HG03045 (cell line): ENCODE measurements around the gene SETD5.

ENCODE experiments used
- ATAC-seq: cut with Tn5 transposase; IDR thresholded peaks from one replicate; pipeline ENCODE4 v1.9.1; 2021; ENCODE audit warnings: mild to moderate bottlenecking, moderate library complexity; ENCODE audit not compliant: unreplicated experiment

The SETD5 gene, protein sequence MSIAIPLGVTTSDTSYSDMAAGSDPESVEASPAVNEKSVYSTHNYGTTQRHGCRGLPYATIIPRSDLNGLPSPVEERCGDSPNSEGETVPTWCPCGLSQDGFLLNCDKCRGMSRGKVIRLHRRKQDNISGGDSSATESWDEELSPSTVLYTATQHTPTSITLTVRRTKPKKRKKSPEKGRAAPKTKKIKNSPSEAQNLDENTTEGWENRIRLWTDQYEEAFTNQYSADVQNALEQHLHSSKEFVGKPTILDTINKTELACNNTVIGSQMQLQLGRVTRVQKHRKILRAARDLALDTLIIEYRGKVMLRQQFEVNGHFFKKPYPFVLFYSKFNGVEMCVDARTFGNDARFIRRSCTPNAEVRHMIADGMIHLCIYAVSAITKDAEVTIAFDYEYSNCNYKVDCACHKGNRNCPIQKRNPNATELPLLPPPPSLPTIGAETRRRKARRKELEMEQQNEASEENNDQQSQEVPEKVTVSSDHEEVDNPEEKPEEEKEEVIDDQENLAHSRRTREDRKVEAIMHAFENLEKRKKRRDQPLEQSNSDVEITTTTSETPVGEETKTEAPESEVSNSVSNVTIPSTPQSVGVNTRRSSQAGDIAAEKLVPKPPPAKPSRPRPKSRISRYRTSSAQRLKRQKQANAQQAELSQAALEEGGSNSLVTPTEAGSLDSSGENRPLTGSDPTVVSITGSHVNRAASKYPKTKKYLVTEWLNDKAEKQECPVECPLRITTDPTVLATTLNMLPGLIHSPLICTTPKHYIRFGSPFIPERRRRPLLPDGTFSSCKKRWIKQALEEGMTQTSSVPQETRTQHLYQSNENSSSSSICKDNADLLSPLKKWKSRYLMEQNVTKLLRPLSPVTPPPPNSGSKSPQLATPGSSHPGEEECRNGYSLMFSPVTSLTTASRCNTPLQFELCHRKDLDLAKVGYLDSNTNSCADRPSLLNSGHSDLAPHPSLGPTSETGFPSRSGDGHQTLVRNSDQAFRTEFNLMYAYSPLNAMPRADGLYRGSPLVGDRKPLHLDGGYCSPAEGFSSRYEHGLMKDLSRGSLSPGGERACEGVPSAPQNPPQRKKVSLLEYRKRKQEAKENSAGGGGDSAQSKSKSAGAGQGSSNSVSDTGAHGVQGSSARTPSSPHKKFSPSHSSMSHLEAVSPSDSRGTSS (N-terminal part only)

DNA sequence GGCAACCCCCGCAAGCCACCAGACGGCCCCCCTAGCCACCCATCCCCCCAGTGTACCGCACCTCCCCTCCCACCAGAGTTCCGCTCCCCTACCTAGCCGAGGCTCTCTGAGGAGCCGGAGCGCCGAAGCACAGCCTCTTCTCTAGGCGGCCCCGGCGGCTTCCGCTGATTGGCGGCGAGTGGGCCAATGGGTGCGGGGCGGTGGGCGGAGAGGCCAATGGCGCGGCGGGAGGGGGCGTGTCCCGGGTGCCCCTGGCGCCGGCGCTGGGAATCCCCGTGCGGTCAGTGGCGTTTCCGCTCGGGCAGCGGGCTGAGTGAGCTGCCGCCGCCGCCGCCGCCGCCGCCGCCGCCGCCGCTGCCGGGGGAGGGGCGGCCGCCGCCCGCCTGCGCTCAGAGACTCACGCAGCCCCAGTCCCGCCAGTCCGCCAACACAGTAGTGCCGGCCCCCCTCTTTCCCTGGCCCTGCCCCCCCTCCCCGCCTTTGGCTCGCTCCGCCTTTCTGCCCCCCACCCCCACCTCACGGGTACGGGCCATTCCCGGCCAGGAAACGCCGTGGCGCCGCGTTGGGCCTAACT lies at the start of gene SETD5:
Gene SETD5, plus strand, starts transcription at position 284 of the 574 bp plus-strand sequence. CDS start 31,324 bp downstream, outside the sequence.
- peak; percentile 50 for ATAC-seq

DNA sequence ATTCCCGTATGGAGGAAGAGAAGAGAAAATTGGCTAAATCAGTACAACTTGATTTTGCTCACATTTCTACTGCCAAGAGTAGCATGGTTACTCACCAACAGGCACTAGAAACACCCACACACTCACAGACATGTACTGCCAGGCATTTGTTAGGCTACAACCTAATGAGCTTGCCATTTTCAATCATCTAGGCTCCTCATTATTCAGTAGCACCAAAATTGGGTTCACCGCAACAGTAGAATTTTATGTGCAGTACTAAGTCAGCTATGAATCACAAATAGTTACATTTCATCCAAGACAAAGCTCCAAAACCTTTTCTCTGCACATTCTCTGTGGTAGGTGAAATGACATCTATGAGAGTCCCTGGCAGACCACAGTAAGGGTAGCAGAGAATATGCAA lies 49.5 kb upstream of the SETD5 start:
- ATAC-seq = no peak

GRCh38 chr3:9349321-9350117 lies 47.9 kb upstream of the SETD5 start:
- no peak for ATAC-seq

GRCh38 chr3:9351709-9352126 lies 45.7 kb upstream of the SETD5 start:
- ATAC-seq = no peak

- ATAC-seq = no peak
These were observed 44.3 kb upstream of the SETD5 start for GRCh38 chr3:9352917-9353752.

DNA sequence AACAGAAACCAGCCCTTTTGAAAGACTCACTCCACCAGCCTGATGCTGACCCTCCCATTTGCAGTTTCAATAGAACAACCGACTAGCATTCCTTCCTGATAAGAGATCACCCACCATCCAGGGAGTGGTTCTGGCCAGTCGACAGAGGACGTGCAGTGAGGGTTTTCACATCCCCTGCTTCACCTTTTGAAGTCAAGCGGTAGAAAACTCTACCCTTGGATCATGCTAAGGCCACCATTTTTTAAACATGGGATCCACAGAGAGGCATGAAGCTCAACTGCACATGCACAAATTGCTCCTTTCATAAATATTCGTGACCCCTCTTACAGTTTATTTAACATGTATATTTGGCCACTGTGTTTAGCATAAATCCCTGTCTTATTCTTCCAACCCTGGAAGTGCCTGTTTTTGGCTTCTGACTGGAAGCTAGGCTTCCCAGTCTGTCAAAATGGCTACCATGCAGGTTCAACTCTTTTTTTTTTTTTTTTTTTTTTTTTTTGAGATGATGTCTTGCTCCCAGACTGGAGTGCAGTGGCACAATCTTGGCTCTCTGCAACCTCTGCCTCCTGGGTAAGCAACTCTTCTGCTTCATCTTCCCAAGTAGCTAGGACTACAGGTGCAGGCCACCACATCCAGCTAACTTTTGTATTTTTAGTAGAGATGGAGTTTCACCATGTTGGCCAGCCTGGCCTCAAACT lies 35.6 kb upstream of the SETD5 start:
- ATAC-seq = no peak

GRCh38 chr3:9362731-9363530 lies 34.5 kb upstream of the SETD5 start, which contains the start of gene THUMPD3:
TSS of gene THUMPD3 (plus strand) at chr3:9363054. CDS start at chr3:9365069, 2,015 bp downstream.
- ATAC-seq = peak; percentile 98

GRCh38 chr3:9369508-9369907 lies 27.9 kb upstream of the SETD5 start:
- no peak for ATAC-seq

DNA sequence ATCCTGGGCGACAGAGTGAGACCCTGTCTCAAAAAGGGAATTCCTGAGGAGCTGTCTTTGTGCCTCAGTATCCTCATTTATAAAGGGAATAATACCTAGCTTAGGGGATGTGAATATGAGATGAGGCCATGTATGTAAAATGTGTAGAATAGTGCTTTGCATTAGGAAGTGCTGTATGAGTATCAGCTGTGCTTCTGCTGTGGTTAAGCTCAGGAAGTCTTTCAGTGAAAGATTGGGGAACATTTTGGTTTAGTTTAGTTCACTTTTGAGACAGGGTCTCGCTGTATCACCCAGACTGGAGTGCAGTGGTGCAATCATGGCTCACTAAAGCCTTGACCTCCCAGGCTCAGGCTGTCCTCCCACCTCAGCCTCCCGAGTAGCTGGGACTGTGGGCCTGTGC lies 23.9 kb upstream of the SETD5 start:
- ATAC-seq = no peak

DNA sequence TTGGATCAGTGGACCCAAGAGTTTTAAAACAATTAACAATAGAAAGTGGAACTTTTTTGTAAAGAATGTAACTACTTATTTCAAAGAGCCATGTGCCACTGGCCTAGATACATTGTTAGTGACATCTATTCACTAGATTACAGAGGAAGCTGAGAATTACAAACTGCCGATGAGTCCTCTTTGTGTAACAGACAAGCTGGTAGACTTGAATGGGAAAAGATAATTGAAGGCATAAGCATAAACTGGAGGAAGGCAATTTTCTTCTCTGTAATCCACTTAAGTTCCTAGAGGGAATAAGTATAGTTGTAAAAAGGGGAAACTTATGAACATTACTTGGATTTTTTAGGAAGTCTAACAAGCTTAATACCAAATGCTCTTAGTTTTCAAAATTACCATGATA lies 19.4 kb upstream of the SETD5 start:
- ATAC-seq = no peak

DNA sequence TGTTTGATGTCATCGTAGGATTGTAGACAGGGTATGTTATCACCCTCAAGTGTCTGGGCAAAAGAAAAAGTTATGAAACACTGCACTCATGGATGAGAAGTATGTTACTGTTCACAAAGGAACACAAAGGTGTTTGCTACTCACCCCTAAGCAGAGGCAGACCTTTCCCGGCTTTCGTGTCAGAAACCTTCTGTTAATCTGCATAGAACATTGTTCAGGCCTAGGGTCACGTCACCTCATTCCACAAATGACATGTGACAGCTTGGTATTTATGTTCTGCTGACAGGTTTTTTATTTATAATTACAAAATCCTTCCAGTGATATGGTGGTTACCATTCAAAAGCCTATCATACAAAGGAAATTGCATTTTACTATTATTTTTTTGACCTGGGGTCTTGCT lies 18.1 kb upstream of the SETD5 start:
- ATAC-seq = no peak

- no peak for ATAC-seq
These were observed 17.4 kb upstream of the SETD5 start for GRCh38 chr3:9380014-9380413.

GRCh38 chr3:9384141-9384828 lies 13.1 kb upstream of the SETD5 start:
- no peak for ATAC-seq

DNA sequence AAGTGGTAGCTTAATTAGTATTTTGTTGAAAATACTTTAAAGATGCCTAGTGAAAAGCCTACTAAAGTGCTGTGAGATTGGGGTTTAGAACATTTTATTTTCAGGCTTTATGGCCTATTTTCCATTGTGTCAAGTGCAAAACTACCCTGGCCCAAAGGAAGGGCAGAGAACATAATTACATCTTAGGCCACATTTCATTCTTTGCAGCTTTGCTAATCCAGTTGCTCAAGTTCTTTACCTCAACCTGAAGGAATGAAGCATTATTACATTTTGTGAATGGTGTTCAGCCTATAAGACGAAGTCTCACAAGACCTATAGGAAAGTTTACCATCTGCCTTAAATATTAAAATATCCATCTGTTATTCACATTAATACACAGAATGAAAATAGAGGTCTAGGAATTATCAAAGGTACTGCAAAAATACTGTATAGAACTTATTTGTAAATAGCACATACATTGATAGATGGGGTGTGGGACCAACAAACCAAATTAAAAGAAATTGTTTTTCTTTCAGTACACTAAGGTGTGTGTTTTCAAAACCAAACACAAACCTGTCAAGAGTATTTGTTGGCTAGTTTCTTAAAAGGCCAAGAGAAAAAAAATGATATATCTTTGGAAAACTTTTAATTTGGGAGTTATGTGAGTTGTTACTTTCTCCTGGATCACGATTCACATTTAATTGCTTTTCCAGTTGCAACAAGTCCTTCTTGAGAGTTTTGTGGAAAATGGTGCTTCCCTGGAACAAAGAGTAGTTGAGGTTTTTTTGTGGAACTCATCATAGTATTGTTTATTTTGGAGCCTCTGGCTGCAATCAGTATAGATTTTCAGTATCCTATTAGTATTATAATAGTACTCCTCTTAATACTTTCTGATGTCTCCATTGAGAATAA lies 12.0 kb upstream of the SETD5 start:
- no peak for ATAC-seq

DNA sequence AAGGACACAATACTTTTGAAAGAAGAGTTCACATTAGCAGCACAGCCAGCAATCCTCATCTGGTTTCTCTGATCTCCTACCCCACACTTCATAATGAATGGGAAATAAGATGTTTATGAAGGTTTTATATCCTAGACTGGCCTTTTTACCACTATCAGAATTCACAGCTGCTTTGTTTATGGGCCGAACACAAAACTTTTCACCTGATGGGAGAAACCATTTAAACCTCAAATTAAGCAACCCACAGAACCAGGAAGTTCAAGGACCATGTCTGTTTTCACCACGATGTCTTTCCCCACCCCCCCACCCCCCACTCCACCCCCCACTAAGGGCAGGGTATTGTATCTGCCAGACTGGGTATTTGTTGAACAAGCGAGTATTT lies 11.3 kb upstream of the SETD5 start:
- ATAC-seq = no peak
